Measurements from ENCODE around the gene HOXB9. TPM values are rescaled to one million over a fixed set of nuclear protein-coding genes. Genes with fewer than 3 reads are reported as not detected.

Gene HOXB9
- total and polyA plus RNA-seq, 12 donors: 0.11 to 2.7 (median 0.68) TPM; not detected in 2

GRCh38 chr17:48625495-48626244, 488 bp downstream of the HOXB9 start:
- Histone ChIP-seq H3K4me1 (replicated peaks in 1 of 2) (peaks cover 19 to 22% of the 10 kb centered on the region in 2 donors), H3K27ac (peak overlapping the region in 1 of 5 donors; percentile 3)
- WGBS, 4 donors: 1% methylated on average over 44 to 69 of the region's 69 CpGs

GRCh38 chr17:48624544-48625494, 1.3 kb downstream of the HOXB9 start:
- intact Hi-C loops (cut with DNase I): loop anchor here in 1 of 2 donors (10.0 kb wide), 1 partner anchor 470 kb away; no protein-coding TSS in a partner anchor
- WGBS, 4 donors: 4 to 24% (median 6%) methylated on average over 12 to 66 of the region's 66 CpGs
- no peak for TF ChIP-seq CTCF (IDR thresholded peaks at IDR 0.05)
- no peak for TF ChIP-seq POLR2A (IDR thresholded peaks at IDR 0.05)
- Histone ChIP-seq H3K4me1 (replicated peaks in 1 of 2) (peaks cover 19 to 22% of the 10 kb centered on the region in 2 donors), H3K4me3 (peak overlapping the region in 2 of 4 donors; percentile 15 to 47), H3K27me3 (peaks cover 83% of the 10 kb centered on the region), H3K27ac (peak overlapping the region in 2 of 5 donors; percentile 1 to 3), H3K9me3 (replicated peaks in 1 of 3) (no peaks in the 10 kb centered on the region), H3K36me3 (replicated peaks in 1 of 2) (no peaks in the 10 kb centered on the region)
- no peak for DNase-seq

More at GRCh38 chr17:48625495-48626244, 488 bp downstream of the HOXB9 start:
- peak overlapping the region in 2 of 4 donors; percentile 15 to 47 for H3K4me3 ChIP-seq
- no peaks in the 10 kb centered on the region for H3K36me3 ChIP-seq (replicated peaks in 1 of 2)
- peak in 3 of 7 donors; percentile 34 to 45 (median 41) for DNase-seq
- peaks cover 82% of the 10 kb centered on the region for H3K27me3 ChIP-seq
- intact Hi-C loops (cut with DNase I): loop anchor here in 1 of 2 donors (10.0 kb wide), 1 partner anchor 471 kb away; no protein-coding TSS in a partner anchor
- TF ChIP-seq CTCF (IDR thresholded peaks at IDR 0.05): no peak
- no peak for TF ChIP-seq POLR2A (IDR thresholded peaks at IDR 0.05)
- H3K9me3 ChIP-seq (replicated peaks in 1 of 3): no peaks in the 10 kb centered on the region

GRCh38 chr17:48624118-48624517, 2.0 kb downstream of the HOXB9 start:
- no peaks in the 10 kb centered on the region for H3K36me3 ChIP-seq (replicated peaks in 1 of 2)
- H3K27me3 ChIP-seq: peaks cover 83% of the 10 kb centered on the region
- peaks cover 19 to 22% of the 10 kb centered on the region in 2 donors for H3K4me1 ChIP-seq (replicated peaks in 1 of 2)
- no peak overlapping the region for H3K27ac ChIP-seq
- DNase-seq: no peak
- intact Hi-C loops (cut with DNase I): loop anchor here in 1 of 2 donors (10.0 kb wide), 1 partner anchor 469 kb away; no protein-coding TSS in a partner anchor
- H3K9me3 ChIP-seq (replicated peaks in 1 of 3): no peaks in the 10 kb centered on the region
- no peak overlapping the region for H3K4me3 ChIP-seq
- no peak for TF ChIP-seq CTCF (IDR thresholded peaks at IDR 0.05)
- TF ChIP-seq POLR2A (IDR thresholded peaks at IDR 0.05): no peak
- WGBS, 4 donors: 46 to 57% (median 47%) methylated on average over 5 of the region's 5 CpGs

DNA sequence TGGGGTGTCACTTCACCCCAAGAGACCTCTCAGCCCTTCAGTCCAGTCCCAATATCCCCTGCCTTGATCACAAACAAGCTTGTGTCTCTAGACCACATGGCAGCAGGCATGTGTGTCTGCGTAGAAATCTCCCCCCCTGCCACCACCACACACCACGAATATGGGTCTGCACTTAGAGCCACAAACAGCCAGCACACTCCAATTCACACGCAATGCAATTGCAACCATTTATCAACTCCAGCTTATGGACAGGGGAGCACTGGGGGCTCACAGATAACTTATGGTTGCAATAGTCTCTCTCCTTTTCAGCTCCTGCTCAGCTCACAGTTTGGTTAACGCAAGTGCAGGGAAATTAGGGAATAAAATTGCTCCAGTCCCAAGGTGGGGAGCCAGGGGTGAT, 2.6 kb downstream of the HOXB9 start:
- peaks cover 77% of the 10 kb centered on the region for H3K27me3 ChIP-seq
- intact Hi-C loops (cut with DNase I): loop anchor here in 1 of 2 donors (10.0 kb wide), 1 partner anchor 469 kb away; no protein-coding TSS in a partner anchor

More for the DNA sequence above, 2.6 kb downstream of the HOXB9 start:
- WGBS, 4 donors: 43 to 62% (median 54%) methylated on average over 4 of the region's 4 CpGs
- no peak for DNase-seq
- Histone ChIP-seq H3K36me3 (replicated peaks in 1 of 2) (no peaks in the 10 kb centered on the region), H3K9me3 (replicated peaks in 1 of 3) (no peaks in the 10 kb centered on the region), H3K4me1 (replicated peaks in 1 of 2) (peaks cover 19 to 22% of the 10 kb centered on the region in 2 donors), H3K4me3 (no peak overlapping the region), H3K27ac (no peak overlapping the region)
- TF ChIP-seq CTCF (IDR thresholded peaks at IDR 0.05) (no peak), POLR2A (IDR thresholded peaks at IDR 0.05) (no peak)
